Non-pigmented ciliary epithelial cell (primary cell): Measurements from ENCODE around the gene TNFAIP3.

Experiments used
- DNase-seq: peaks from one replicate; pipeline ENCODE4 v3.0.0-alpha.2; 2010; ENCODE audit warnings: low read depth

TNFAIP3 gene

DNA sequence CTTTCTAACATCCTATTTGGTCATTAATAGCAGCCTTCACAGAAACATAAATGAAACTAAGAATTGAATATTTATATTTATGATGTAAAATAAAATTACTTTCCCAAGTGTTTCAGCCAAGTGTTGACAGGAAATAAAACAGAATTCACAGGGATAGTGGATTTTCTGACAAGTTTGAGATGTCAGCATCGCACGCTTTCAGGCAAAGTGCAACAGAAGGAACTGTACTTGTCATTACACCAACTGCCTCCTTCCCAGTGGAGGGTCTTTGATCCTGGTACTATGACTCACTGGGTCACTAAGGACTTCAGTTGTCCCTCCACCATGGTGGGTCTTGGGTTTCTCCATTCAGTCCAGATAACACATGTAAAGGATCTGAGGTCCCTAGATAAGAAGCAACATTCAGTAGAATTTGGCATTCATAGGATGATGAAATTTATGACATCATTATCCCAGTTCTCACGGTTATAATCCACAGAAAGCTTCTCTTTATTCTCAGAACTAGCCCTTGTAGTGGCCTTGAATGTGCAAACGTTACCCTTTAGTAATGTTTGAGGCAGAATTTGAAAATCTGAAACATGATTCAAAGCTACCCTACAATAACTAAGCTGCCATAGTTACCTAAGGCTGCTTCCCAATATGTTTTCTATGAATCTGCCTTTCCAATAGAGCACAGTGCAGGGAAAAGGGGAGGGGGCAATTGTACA lies 3.8 kb upstream of the TNFAIP3 start:
- no peak for DNase-seq

DNA sequence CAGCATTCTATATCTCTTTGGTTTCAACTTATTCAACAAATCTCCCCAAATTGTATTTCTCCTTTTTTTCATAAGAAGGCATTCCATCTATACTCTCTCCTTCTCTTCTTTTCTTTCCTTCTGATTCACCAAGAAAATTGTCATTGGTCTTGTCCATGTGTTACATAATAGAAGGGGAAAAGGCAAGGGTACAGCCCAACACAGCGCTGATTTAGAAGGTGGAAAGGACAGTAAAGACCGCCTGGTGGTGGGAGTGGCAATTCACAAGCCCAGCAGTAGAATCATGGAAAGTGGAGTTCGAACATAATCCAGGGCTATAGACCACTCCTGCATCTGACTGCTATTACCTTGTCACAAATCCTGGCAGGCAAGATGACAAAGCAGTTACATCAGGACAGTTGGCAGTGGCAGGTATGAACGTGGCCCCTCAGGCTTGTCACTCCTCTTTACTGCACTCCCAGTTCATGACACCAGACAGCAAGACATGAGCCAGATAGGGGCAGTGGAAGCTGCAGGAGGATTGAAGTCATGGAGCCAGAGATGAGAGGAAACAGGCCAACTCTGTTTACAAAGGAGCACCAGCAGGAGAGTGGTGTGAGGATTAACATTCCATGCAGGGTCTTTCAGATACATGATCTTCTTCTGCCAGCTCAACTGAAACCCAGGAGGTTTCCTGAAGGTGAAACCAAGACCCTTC lies 2.1 kb upstream of the TNFAIP3 start:
- DNase-seq, result no peak

DNA sequence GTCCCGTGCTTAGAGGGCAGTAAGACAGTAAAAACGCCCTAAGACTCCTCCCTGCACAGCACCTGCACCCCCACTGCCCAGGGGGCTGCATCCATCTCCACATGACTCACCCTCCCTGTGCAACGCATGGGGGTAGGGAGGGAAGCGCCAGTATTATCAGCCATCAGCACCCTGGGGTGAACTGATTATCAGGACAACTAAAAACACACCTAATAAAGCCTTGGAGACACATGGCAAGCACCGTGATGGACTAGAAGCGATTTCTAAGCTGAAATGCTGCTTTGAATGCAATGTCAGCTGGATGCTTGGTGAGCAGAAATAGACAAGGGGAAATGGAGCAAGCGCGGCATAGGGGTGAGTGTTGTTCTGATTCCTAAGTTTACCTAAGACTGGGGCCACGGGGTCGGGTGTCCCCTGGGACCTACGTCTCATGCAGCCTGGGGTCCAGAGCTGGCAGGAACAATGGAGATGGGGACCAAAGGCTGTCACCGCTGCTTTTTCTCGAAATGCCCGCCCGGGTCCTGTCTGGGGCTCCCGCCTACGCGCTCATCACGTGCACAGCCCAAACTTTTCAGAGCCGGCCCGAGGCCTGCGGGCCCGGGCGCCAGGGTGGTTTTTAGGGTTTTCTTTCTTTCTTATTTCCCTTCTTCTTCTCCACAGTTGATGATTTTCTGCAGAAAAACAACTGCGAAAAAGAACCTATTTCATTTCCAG lies 702 bp upstream of the TNFAIP3 start:
- no peak for DNase-seq

DNA sequence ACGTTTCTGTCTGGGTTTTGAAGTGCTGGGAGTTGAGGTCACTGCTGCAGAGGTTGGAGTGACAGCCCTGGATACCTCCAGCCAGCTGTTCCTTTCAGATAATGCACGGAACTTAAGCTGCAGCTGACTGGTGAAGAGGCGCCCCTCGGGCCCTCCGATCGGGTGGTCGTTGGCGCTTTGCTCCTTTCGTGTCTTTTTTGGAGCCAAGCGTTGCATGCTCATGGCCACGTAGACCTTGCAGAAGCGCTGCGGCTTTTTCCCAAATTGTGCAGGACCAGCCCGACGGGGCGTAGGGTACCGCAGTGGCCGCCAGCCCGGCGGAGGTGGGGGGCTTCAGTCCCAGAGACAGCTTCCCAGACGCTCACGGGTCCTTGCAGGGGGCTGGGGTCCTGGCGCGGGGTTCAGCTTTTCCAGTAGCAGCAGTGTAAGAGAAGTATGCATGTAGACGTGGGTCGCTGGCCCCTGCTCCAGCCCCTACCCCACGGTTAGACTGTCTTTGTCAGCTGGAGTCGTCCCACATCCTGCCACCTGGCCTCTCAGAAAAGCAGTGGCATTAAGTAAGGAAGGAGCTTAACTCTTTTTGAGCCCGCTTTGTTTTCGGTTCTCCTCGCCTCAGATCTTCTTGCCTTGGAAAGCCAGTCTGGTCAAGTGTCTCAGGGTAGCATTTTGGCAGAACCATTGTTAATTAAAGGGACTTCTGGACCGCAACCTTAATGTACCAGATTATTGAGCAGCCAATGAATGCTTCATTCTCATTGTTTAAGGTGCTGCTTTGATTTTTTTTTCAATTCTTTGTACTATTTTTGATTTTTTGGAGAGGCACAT lies 838 bp downstream of the TNFAIP3 start:
- DNase-seq, result no peak

DNA sequence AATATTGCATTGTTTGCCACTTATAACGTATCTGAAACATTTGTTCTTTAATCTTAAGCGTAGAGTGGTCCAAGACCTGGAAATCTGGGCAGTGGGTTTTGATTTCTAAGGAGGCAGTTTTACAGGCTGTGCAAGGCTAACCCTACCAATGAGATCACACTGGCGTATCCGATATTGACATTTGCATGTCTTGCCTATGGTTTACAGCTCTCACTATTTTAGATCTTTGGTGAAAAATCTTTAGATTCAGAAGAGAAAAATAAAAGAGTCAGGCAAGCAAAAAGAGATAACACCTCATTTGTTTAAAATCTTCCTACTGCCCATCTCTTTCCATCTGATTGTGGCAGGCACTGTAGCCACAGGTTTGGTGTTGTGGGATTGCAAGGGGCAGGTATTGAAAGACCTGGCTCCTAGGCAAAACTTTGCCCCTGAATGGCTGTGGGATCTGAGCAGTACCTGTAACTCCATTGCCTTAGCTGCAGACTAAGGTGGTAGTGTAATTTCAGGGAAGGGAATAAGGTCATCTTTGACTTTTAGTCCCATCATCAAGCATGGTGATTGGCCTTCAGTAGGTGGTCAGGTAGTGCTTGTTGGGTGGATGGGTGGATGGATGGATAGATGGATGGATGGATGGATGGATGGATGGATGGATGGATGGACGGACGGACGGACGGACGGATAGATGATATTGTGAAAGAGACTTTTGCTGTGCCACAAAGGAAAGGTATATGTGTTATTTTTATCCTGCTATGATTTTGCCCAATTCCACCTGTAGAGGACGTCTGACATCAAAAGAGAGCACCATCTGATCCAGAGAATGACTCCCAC lies 1.9 kb downstream of the TNFAIP3 start:
- no peak for DNase-seq

DNA sequence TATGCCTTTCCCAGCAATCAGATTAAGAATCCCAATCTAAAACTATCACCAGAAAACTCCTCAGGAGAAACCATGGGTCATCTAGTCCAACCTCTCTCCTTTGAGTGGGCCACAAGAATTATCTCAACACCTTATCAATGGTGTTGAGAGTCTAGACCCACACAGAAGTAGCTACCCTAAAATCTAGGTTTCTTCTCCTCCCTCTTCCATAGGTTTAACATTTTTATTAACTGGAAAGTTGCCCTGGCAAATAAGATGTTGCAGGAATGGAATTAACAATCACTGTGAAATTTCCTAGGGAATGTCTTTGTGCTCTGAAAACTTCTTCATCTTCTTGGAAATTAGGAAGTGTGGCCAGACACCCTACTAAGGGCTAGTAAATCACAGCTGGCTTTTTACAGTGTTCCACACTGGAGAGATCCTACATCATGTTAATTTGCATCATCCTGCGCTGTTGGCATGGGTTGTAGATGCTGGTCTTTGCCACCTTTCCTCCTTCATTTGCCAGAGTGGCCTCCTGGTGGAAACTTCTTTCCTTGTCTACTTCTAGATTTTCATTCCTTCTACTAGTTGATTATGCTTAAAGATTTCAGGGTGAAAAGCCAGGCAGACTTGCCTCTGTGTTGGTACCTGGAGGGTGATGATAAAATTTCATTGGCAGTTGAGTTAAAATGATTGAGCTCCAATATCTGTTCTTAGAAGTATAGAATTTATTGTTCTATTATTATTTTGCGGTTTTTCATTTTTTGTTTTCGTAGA lies 2.7 kb downstream of the TNFAIP3 start:
- no peak for DNase-seq

DNA sequence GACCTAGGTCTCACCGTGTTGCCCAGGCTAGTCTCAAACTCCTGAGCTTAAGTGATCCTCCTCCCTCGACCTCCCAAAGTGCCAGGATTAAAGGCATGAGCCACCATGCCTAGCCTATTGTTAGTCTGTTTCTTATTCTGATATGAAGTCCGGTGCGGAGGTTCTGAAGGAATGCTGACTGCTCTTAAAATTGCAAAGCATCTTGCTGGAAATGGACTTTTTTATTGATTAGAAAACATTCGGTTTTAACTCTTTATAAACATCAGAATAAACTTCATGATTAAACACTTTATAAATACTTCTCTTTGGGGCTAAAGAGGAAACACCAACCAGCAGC lies 3.2 kb downstream of the TNFAIP3 start:
- no peak for DNase-seq

DNA sequence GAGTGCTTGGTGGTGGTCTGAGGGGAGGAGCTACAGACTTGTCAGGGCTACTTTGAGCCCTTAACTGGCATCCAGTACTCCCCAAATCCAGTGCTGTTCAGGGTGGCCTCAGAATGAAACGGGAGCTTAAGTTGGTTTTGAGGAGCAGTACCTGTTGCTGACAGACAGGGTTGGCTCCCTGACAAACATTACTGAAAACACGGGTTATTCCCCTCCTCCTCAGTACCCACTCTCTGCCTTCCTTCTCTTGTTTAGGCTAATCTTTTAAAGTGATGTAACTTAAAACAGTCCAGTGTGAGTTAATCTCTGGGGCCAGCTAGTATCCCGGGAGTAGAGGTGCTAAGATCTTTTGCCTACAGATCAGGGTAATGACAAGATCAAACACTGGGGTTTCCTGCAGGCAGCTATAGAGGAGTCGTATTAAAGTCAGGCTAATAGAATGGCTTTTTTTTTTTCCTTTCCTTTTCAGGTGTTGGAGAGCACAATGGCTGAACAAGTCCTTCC lies 3.7 kb downstream of the TNFAIP3 start:
- no peak for DNase-seq

DNA sequence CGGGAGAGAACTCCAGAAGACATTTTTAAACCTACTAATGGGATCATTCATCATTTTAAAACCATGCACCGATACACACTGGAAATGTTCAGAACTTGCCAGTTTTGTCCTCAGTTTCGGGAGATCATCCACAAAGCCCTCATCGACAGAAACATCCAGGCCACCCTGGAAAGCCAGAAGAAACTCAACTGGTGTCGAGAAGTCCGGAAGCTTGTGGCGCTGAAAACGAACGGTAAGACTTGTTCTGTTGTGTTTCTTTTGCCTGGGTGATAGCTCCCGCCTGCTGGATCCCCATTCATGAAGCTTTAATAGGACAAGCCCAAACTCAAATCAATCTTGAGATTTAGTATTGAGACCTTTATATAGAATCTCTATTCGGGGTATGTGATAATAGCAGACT lies 4.2 kb downstream of the TNFAIP3 start:
- DNase-seq, result no peak

DNA sequence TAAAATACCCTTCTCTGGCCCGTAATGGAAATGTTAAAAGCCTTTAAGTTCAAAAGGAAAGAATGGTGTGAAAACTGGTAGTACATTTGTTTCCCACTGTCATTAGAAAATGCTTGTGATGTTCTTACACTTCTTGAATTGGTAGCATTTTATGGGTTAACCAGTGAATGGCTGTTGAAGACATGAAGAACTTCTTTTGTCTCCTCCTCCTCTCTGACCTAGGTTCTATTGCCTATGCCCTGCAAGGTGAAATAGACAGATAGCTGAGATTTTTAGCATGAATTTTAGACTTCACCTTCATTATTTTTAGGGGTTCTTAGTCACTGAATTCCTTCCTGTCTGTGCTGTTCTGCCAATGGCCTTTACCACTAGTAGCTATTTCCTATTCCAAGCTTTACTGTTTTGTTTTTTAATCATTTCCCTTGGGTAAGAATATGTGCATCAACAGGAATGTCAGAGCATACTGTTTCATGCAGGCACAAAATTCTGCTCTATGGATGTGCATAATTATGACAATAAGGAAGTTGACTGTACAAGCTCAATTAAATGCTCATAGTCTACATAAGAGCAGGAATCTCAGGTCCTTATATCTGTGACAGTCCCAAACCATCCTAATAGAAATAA lies 4.9 kb downstream of the TNFAIP3 start:
- DNase-seq, result no peak

DNA sequence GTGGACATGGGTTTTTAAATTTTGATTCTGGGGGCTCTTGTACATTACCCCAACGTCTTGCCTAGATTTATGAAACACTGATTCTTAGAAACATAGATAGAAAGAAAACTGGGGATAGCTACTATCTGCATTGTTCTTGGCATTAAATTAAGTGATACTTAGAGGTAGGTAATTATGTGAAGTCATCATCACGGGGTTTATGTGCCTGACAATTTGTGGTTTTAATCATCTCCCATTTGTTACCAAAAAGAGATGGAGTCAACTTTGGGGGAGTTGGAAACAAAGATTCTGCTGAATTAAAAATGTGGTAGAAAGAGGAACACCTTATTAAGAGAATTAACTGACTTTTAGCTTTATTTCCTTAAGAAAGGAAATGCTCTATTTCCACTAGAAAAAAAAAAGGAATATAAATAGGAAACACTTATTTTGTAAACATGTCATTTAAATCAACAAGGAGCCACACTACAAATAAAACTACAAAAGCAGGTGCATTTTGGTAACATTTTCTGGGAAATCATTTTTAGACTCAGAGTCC lies 5.6 kb downstream of the TNFAIP3 start:
- no peak for DNase-seq

DNA sequence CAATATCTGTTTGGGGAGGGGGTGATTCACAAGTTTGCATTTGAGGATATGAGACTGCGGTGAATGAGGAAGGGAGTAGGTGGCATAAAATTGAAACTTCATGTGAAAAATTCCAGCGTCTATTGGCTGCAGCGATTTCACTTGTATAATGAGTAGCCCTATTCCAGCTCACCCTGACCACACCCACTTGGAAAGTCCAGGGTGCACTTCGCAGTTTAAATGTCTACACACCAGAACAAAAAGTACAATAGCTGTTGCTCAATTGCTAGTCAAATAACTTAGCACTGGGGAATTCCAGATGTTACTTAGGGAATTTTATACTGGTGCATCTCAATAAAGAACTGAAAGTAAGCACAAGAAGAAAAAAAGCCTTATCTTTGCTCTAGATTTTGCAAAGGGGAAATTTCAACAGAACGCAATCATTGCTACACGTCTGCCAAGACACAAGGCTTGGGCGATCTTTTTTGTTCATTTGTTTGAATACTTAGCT lies 6.3 kb downstream of the TNFAIP3 start:
- peak; percentile 85 for DNase-seq

DNA sequence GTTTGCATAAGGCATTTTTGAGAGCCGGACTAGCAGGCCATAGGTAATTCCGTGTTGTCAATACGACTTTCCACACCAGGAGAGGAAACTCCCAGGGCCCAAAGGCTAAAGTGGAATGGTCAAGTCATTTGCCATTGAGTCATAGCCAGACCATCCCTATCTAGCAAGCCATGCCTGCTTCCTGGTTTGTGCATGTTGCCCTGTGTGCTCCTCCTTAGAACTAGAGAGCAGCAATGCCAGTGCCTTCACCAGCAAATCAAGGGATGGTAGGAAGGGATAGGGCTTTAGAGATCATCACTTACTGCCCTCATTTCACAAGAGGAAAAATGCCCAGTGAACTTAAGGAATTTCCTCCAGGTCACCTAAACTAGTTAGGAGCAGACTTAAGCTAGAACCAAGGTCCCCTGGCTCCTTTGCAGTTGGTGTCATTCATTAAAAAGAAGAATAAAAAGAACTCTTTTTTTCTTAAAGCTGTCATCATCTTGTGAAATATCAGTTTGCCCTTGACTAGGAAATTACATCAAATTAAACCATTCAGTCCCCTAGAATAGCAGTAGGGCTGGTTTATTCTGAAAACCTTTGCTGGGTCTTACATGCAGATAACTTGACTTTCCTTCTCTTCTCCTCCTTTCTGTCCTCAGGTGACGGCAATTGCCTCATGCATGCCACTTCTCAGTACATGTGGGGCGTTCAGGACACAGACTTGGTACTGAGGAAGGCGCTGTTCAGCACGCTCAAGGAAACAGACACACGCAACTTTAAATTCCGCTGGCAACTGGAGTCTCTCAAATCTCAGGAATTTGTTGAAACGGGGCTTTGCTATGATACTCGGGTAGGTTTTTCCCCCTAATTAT lies 7.4 kb downstream of the TNFAIP3 start:
- no peak for DNase-seq

DNA sequence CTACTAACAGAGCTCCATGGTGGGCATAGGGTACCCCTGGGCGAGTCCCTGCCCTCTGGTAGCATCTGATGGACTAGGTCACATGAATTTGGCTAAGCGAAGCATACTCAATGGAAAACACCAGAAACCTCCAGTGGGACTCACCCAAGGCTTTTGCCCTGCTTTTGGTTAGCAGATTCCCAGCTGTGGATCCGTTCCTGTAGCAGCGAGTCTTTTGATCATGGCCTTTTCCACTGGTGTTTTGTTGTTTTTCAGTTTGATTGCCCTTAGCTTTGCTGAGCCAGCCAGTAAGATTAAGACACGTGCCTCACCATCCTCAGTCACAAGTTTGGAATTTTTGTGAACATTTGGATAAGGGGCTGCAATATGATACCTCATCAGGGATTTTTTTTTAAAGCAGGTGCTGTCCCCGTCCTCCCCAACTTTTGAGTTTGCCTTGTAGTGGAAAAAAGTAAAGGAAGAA lies 8.0 kb downstream of the TNFAIP3 start:
- DNase-seq, result no peak

DNA sequence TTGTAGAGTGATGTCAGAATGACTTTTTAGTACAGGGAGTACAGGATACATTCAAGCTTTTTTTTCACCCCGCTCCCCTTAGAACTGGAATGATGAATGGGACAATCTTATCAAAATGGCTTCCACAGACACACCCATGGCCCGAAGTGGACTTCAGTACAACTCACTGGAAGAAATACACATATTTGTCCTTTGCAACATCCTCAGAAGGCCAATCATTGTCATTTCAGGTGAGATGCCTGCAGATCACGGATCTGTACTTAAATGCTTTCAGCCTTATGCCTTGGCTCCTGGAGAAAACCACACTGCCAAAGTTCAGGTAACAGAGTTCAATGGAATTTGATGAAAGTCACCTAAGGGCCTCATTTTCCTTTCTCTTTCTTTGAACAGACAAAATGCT lies 8.5 kb downstream of the TNFAIP3 start:
- DNase-seq, result no peak

DNA sequence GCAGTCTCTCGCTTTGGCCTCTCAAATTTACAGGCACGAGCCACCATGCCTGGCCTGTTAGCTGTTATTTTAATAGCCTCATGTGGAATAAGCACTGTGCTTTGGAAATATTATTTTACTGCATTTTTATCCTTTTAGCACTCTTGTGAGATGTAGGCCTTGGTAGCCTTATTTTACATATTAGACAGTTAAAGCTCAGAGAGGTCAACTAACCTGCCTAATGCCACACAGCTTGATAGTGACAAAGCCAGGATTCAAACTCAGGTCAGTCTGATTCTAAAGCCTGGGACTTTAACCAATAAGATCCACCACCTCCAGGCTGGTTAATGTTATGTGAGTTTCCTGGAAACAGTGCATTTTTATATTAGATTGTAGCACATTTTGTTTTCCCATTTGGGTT lies 9.5 kb downstream of the TNFAIP3 start:
- DNase-seq, result no peak

DNA sequence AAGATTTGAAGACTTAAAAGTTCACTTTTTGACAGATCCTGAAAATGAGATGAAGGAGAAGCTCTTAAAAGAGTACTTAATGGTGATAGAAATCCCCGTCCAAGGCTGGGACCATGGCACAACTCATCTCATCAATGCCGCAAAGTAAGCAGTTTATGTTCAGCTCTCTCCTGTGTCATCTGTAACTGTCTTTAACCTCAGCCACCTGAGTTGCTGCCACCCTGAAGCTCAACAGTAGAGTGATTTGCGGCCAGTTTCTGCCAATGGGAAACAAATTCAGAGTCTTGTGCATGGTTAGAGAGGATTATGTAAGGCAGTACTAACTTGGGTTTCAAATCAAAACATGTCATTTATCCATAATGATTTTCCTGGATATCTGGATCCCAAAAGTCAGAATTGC lies 10.1 kb downstream of the TNFAIP3 start:
- no peak for DNase-seq

DNA sequence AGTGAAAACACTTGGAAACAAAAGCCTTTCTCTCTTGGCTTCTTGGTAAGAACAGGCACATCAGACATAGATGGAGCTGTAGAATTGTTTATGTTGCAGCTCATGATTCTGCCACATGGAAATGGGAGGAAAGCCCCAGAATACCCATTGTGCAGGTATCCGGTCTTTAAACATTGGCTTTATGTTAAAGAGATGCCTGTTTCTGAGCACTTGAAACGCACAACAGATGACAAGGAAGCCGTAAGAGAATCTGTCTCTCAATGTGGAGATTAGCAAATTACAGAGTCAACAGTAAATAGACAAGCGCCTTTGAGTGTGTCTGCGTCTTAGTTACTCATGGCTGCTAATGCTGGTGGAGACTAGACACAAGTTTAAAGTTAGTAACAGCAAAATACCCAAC lies 10.5 kb downstream of the TNFAIP3 start:
- DNase-seq, result no peak

DNA sequence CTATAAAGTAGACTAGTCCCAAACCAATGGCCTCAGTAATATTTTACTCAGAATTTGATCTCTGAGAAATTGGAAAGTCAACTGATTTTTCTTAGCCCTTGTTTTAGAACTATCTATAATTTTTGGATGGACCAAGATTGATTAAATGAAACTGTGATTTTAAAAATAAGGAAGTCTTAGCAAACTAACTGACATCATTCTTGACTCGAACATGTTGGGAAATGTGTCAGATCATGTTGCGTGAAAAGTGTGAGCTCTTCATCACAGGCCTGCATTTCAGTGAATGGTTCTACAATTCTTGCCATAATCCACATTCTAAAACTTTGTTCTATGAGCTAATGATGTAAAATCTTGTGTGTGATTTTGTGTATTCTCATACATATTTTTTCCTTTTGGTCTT lies 11.0 kb downstream of the TNFAIP3 start:
- no peak for DNase-seq
